Measurements from ENCODE around the gene DEPDC7. TPM values are rescaled to one million over a fixed set of nuclear protein-coding genes. Genes with fewer than 3 reads are reported as not detected.

DEPDC7 gene
- total and polyA plus RNA-seq, 9 donors, result 0.69 to 3.2 (median 1.9) TPM

DNA sequence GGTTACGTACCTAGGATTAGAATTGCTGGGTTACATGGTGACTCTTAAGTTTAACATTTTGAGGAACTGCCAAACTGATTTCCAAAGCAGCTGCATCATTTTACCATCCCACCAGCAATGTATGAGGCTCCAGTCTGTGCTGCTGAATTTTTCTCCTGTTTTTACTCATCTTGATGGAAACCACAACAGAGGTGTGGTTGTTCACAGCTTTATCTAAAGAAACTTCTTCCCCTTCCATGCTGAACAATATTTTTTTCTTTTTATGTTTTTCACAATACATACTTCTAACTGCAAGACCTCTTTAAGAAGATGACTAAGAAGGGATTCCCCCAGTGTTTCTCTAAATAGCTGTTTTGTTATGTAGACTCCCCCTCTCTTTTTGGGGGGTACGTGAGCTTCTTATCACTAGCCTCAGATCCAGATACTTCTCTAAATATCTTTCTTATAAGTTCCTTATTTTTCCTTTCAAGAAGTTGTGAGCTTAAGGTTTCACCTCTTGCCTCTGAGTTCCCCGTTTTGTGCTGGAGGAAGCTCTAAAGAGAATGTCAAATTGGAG lies 47.7 kb downstream of the DEPDC7 start:
- 32 to 50% (median 40%) methylated on average over 3 of the region's 3 CpGs for WGBS, 3 donors

DNA sequence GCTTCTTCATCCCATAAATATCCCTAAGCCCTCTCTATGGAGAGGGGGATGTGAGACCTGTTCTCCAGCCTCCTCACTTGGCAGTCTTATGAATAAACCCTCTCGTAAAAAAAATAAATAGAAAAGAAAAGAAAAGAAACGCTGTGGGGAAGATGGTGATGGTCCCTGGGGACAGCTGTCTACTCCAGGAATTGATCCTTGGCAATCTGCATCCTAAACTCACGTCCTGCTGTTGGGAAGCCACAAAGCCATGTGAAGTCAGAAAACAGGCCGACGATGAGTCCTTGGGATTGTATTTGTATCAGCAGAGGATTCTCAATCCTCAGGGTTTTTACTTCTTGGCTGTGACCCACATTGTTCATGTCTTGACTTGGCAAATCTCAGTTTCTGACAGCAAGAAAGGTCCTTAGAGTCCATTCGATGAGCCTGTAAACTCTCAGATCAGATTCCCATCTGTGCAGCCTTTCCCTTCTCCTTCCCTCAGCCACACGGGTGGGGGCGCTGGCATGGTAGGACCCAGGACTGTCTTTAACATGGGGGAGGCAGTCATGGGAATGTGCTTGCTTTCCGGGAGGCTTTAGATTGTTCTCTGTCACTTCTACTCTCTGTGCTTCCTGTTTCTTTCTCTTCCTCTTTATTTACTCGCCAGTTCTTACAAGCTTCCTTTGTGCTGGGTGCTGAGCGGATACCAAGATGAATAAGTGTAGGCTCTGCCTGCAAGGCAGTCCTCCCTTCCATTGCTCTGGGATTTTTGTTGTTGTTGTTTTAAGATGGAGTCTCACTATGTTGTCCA lies 48.6 kb downstream of the DEPDC7 start:
- intact Hi-C loops (cut with DNase I), result loop anchor here in 2 of 4 donors (10.0 kb wide), 1 partner anchor 99 kb away; no protein-coding TSS in a partner anchor

More for the DNA sequence above, 47.7 kb downstream of the DEPDC7 start:
- Histone ChIP-seq H3K4me3 (no peak overlapping the region), H3K36me3 (no peaks in the 10 kb centered on the region), H3K4me1 (ENCODE audit: insufficient read depth) (no peaks in the 10 kb centered on the region), H3K27ac (no peak overlapping the region), H3K27me3 (no peaks in the 10 kb centered on the region), H3K9me3 (no peaks in the 10 kb centered on the region)
- TF ChIP-seq, protein P1, sequence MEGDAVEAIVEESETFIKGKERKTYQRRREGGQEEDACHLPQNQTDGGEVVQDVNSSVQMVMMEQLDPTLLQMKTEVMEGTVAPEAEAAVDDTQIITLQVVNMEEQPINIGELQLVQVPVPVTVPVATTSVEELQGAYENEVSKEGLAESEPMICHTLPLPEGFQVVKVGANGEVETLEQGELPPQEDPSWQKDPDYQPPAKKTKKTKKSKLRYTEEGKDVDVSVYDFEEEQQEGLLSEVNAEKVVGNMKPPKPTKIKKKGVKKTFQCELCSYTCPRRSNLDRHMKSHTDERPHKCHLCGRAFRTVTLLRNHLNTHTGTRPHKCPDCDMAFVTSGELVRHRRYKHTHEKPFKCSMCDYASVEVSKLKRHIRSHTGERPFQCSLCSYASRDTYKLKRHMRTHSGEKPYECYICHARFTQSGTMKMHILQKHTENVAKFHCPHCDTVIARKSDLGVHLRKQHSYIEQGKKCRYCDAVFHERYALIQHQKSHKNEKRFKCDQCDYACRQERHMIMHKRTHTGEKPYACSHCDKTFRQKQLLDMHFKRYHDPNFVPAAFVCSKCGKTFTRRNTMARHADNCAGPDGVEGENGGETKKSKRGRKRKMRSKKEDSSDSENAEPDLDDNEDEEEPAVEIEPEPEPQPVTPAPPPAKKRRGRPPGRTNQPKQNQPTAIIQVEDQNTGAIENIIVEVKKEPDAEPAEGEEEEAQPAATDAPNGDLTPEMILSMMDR (IDR thresholded peaks at IDR 0.05), result no peak
- TF ChIP-seq EP300 (IDR thresholded peaks at IDR 0.05) (no peak), POLR2A (IDR thresholded peaks at IDR 0.05) (no peak)
- no peak for DNase-seq
- intact Hi-C loops (cut with DNase I), result loop anchor here in 2 of 4 donors (10.0 kb wide), 1 partner anchor 99 kb away; no protein-coding TSS in a partner anchor

DNA sequence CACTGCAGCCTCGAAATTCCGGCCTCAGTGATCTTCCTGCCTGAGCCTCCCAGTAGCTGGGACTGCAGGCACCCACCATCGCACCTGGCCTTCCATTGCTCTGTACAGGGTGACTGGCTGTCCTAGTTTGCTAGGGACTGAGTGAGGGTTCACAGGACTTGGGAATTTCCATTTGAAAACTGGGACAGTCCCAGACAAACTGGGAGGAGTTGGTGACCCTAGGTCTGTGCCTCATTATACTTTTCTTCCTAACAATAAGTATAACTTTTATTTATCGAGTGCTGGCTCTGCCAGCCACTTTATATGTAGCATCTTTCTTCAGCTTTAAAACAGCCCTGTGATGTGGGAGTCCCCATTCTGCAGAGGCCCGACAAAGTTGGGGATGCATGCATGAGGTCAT lies 49.2 kb downstream of the DEPDC7 start:
- TF ChIP-seq EP300 (IDR thresholded peaks at IDR 0.05) (no peak), POLR2A (IDR thresholded peaks at IDR 0.05) (no peak)
- TF ChIP-seq, protein P1 (IDR thresholded peaks at IDR 0.05), result no peak
- WGBS, 3 donors, result 87 to 91% (median 88%) methylated on average over 5 of the region's 5 CpGs
- H3K9me3 ChIP-seq, result no peaks in the 10 kb centered on the region
- intact Hi-C loops (cut with DNase I), result loop anchor here (5.0 to 10.0 kb wide), 3 partner anchors 98 to 103 kb away; no protein-coding TSS in a partner anchor
- H3K4me3 ChIP-seq, result no peak overlapping the region
- H3K27ac ChIP-seq, result no peak overlapping the region
- no peaks in the 10 kb centered on the region for H3K36me3 ChIP-seq
- no peaks in the 10 kb centered on the region for H3K4me1 ChIP-seq (ENCODE audit: insufficient read depth)
- no peaks in the 10 kb centered on the region for H3K27me3 ChIP-seq
- no peak for DNase-seq

More for the DNA sequence above, 48.6 kb downstream of the DEPDC7 start:
- 48 to 58% (median 52%) methylated on average over 11 of the region's 11 CpGs for WGBS, 3 donors
- Histone ChIP-seq H3K27me3 (no peaks in the 10 kb centered on the region), H3K36me3 (no peaks in the 10 kb centered on the region), H3K4me3 (no peak overlapping the region), H3K27ac (no peak overlapping the region), H3K4me1 (ENCODE audit: insufficient read depth) (no peaks in the 10 kb centered on the region), H3K9me3 (no peaks in the 10 kb centered on the region)
- DNase-seq, result no peak
- TF ChIP-seq POLR2A (IDR thresholded peaks at IDR 0.05), result no peak
- TF ChIP-seq, protein P1 (IDR thresholded peaks at IDR 0.05), result no peak
- no peak for TF ChIP-seq EP300 (IDR thresholded peaks at IDR 0.05)

DNA sequence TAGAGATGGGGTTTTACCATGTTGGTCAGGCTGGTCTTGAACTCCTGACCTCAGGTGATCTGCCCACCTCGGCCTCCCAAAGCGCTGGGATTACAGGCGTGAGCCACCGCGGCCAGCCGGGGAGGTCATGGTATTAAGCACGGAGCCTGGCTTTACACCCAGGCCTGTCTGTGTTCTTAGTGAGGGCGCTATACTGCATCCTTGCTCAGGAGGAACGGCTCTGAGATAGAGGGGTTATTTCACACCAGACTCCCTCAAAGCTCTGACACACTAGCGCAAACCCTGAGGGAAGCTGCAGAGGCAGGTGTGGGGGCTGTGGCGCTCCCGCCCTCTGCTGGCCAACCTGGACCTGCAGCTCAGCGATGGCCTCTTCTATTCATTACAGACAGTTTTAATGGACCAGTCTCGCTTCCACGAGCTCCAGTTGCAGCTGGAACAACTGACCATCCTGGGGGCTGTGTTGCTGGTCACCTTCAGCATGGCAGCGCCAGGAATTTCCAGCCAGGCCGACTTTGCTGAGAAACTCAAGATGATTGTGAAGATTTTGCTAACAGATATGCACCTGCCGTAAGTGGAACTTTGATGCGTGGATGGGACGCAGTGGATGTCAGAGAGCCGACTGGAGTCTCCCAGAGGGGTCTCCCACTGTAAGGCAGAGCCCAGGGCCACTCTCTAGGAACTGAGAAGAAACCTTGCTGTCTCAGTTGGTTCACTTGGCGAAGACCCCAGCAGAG lies 49.9 kb downstream of the DEPDC7 start:
- TF ChIP-seq, protein P1 (IDR thresholded peaks at IDR 0.05), result peak; percentile 42 to 61 (median 61)
- TF ChIP-seq POLR2A (IDR thresholded peaks at IDR 0.05), result no peak
- TF ChIP-seq EP300 (IDR thresholded peaks at IDR 0.05), result no peak
- Histone ChIP-seq H3K27ac (no peak overlapping the region), H3K9me3 (no peaks in the 10 kb centered on the region), H3K4me1 (ENCODE audit: insufficient read depth) (no peaks in the 10 kb centered on the region), H3K4me3 (no peak overlapping the region), H3K27me3 (no peaks in the 10 kb centered on the region), H3K36me3 (no peaks in the 10 kb centered on the region)
- peak; percentile 40 to 75 (median 59) for DNase-seq
- intact Hi-C loops (cut with DNase I), result loop anchor here (2.0 to 10.0 kb wide), 4 partner anchors 98 to 257 kb away; no protein-coding TSS in a partner anchor
- WGBS, 3 donors, result 60 to 64% (median 62%) methylated on average over 22 of the region's 22 CpGs
